ENCODE results near the gene SSRP1.
"Not testable (repeated sequence)": the region's sequence is repeated elsewhere in the genome, so short reads cannot be mapped to it uniquely, and the experiment has no call there.

The SSRP1 gene

GRCh38 chr11:57300785-57301184 lies 34.9 kb downstream of the SSRP1 start:
- no peak overlapping the region for H3K4me3 Mint-ChIP-seq
- no peaks in the 10 kb centered on the region for H3K27me3 Mint-ChIP-seq
- intact Hi-C loops (cut with micrococcal nuclease): no loop called here
- H3K4me1 Mint-ChIP-seq (ENCODE audit: low read depth): peaks cover 12% of the 10 kb centered on the region
- H3K9me3 Mint-ChIP-seq: peaks cover 9% of the 10 kb centered on the region
- H3K27ac Mint-ChIP-seq: no peak overlapping the region
- H3K36me3 Mint-ChIP-seq (ENCODE audit: low read depth): peaks cover 39% of the 10 kb centered on the region

- H3K9me3 Mint-ChIP-seq: peaks cover 9% of the 10 kb centered on the region
- no peak overlapping the region for H3K27ac Mint-ChIP-seq
- H3K27me3 Mint-ChIP-seq: no peaks in the 10 kb centered on the region
- H3K4me3 Mint-ChIP-seq: no peak overlapping the region
- intact Hi-C loops (cut with micrococcal nuclease): no loop called here
- H3K36me3 Mint-ChIP-seq (ENCODE audit: low read depth): peaks cover 39% of the 10 kb centered on the region
- peaks cover 10% of the 10 kb centered on the region for H3K4me1 Mint-ChIP-seq (ENCODE audit: low read depth)
Measured at GRCh38 chr11:57299150-57299737, 36.4 kb downstream of the SSRP1 start.

- Mint-ChIP-seq H3K27ac (no peak overlapping the region), H3K4me3 (no peak overlapping the region), H3K4me1 (ENCODE audit: low read depth) (no peaks in the 10 kb centered on the region), H3K36me3 (ENCODE audit: low read depth) (peaks cover 36% of the 10 kb centered on the region), H3K9me3 (peaks cover 9% of the 10 kb centered on the region), H3K27me3 (no peaks in the 10 kb centered on the region)
- intact Hi-C loops (cut with micrococcal nuclease): no loop called here
Measured at GRCh38 chr11:57297221-57297620, 38.5 kb downstream of the SSRP1 start.

DNA sequence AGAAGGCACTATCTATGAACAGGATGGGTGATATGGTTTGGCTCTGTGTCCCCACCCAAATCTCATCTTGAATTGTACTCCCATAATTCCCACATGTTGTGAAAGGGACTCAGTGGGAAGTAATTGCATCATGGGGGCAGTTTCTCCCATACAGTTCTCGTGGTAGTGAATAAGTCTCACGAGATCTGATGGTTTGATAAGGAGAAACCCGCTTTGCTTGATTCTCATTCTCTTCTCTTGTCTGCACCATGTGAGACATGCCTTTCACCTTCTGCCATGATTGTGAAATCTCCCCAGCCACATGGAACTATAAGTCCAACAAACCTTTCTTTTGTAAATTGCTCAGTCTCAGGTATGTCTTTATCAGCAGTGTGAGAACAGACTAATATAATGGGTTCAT lies 39.5 kb downstream of the SSRP1 start:
- not testable (repeated sequence) for H3K4me1 Mint-ChIP-seq (ENCODE audit: low read depth); H3K4me3 Mint-ChIP-seq

DNA sequence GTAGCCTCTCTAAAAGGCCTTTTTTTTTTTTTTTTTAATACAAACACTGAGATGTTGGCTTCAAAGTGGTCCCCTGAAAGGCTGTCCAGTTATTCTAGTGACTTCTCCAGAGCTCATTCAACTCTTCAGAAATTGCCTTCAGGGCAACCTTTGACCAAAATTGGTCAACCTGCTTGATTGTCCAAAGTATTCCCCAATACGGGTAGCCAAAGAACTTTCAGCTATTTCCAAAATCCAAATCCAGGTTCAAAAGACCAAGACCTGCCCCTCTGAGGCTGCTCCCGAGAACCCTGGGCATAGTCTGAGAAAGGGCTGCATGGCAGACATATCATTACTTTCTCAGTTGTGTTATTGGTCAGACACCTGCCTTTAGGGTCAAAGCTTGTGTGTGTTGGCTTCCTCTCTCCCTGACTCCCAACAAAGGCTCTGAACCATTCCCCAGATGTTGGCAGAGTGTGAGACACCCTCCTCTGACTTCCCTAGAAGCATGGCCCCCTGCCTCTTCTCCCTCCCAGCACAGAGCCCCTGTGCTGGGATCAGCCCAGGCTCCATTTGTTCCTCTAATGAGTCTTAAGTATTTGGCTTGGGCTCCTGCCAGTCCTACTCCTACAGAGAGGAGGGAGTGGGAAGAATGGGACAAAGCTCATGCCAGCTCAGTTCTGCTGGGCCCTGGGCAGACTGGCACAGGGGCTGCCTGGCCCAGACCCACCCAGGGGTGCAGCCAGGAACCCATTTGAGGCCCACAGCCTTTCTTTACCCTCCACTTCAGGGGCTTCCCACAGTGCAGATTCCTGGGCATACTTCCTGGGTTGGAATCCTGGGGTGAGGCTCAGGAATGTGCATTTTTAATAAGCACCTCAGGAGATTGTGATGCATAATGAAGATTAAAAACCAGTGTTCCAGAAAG lies 41.2 kb downstream of the SSRP1 start:
- H3K27ac Mint-ChIP-seq: no peak overlapping the region
- H3K4me3 Mint-ChIP-seq: no peak overlapping the region
- H3K4me1 Mint-ChIP-seq (ENCODE audit: low read depth): no peaks in the 10 kb centered on the region
- intact Hi-C loops (cut with micrococcal nuclease): no loop called here
- peaks cover 11% of the 10 kb centered on the region for H3K27me3 Mint-ChIP-seq
- H3K36me3 Mint-ChIP-seq (ENCODE audit: low read depth): peaks cover 9% of the 10 kb centered on the region
- H3K9me3 Mint-ChIP-seq: peaks cover 4% of the 10 kb centered on the region

More for the DNA sequence above, 39.5 kb downstream of the SSRP1 start:
- intact Hi-C loops (cut with micrococcal nuclease); H3K27ac Mint-ChIP-seq; H3K9me3 Mint-ChIP-seq; H3K27me3 Mint-ChIP-seq: not testable (repeated sequence)
- H3K36me3 Mint-ChIP-seq (ENCODE audit: low read depth): peaks cover 26% of the 10 kb centered on the region

DNA sequence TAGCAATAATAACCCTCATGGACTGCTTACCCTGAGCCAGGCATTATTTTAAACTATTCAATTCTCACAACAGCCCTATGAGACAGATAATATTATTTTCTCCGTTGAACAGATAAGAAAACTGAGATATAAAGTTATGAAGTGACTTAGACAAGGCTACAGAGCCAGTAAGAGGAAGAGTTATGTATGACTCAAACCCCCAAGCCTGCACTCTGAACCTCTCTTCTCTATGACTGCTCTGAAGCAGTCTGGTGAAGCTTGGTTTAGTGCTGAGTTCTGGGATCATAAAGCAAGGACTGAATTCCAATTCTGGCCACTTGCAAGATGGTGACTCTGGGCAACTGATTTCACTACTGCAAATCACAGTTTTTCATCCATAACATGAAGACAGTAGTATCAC lies 45.4 kb downstream of the SSRP1 start:
- no peaks in the 10 kb centered on the region for H3K36me3 Mint-ChIP-seq (ENCODE audit: low read depth)
- H3K4me3 Mint-ChIP-seq: no peak overlapping the region
- peaks cover 27% of the 10 kb centered on the region for H3K27me3 Mint-ChIP-seq
- H3K27ac Mint-ChIP-seq: no peak overlapping the region
- intact Hi-C loops (cut with micrococcal nuclease): no loop called here
- H3K9me3 Mint-ChIP-seq: no peaks in the 10 kb centered on the region
- no peaks in the 10 kb centered on the region for H3K4me1 Mint-ChIP-seq (ENCODE audit: low read depth)

DNA sequence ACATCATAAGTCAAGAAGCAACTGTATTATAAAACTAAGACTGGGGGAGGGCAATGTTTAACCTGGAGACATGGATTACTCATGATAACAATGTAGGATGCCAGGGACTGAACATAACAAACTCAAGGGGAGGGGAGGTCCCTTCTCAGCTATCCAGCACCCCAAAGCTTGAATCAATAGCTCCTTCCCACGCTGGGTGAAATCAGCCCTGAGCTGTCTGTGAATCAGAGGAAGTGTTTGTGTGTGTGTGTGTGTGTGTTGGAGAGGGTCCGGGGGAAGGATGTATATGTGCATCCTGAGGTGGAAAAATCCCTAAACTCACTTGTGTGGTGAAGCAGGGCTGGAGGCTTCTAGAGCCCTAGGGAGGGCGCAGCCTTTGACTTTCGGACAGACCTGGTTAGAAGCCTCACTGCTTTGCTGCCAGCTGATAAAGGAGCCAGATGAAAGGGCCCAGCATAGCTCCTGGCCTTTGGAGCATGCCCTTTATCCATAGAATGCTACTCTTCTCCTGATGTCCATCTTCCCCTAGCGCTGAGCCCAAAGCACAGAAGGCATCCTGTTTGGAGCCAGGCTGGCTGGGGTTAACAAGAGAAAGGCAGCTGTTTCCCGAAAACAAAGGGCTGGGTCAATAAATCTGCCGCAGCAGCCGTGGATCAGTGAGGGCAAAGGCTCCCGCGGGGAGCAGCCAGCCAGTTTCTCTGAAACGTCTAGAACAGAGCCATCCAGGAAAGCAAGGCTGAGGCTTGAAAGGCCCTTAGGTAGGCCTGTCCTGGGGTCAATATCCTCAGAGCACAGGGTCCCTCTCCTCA lies 46.7 kb downstream of the SSRP1 start:
- intact Hi-C loops (cut with micrococcal nuclease): no loop called here
- no peak overlapping the region for H3K4me3 Mint-ChIP-seq

GRCh38 chr11:57287884-57288283 lies 47.8 kb downstream of the SSRP1 start:
- Mint-ChIP-seq H3K27ac (no peak overlapping the region), H3K4me3 (no peak overlapping the region), H3K36me3 (ENCODE audit: low read depth) (no peaks in the 10 kb centered on the region), H3K27me3 (peaks cover 27% of the 10 kb centered on the region), H3K9me3 (no peaks in the 10 kb centered on the region), H3K4me1 (ENCODE audit: low read depth) (no peaks in the 10 kb centered on the region)
- intact Hi-C loops (cut with micrococcal nuclease): no loop called here

More for the DNA sequence above, 46.7 kb downstream of the SSRP1 start:
- H3K4me1 Mint-ChIP-seq (ENCODE audit: low read depth): no peaks in the 10 kb centered on the region
- H3K27ac Mint-ChIP-seq: no peak overlapping the region
- H3K27me3 Mint-ChIP-seq: peaks cover 27% of the 10 kb centered on the region
- no peaks in the 10 kb centered on the region for H3K36me3 Mint-ChIP-seq (ENCODE audit: low read depth)
- no peaks in the 10 kb centered on the region for H3K9me3 Mint-ChIP-seq

GRCh38 chr11:57283231-57283990 lies 52.3 kb downstream of the SSRP1 start:
- H3K4me3 Mint-ChIP-seq: no peak overlapping the region
- intact Hi-C loops (cut with micrococcal nuclease): no loop called here

DNA sequence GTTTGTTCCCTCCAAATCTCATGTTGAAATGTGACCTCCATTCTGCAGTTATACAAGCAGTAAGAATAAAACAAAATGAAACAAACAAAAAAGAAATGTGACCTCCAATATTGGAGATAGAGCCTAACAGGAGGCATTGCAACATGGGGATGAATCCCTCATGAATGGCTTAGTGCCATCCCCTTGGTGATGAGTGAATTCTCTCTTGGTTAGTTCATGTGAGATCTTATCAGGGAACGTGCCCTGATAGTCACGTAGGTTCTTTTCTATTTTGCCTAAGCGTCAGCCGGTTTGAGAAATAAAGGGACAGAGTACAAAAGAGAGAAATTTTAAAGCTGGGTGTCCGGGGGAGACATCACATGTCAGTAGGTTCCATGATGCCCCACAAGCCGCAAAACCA lies 54.1 kb downstream of the SSRP1 start:
- intact Hi-C loops (cut with micrococcal nuclease); H3K36me3 Mint-ChIP-seq (ENCODE audit: low read depth); H3K9me3 Mint-ChIP-seq; H3K4me3 Mint-ChIP-seq; H3K4me1 Mint-ChIP-seq (ENCODE audit: low read depth); H3K27ac Mint-ChIP-seq: not testable (repeated sequence)
- peaks cover 14% of the 10 kb centered on the region for H3K27me3 Mint-ChIP-seq

More at GRCh38 chr11:57283231-57283990, 52.3 kb downstream of the SSRP1 start:
- H3K27ac Mint-ChIP-seq: no peak overlapping the region
- peaks cover 14% of the 10 kb centered on the region for H3K27me3 Mint-ChIP-seq
- H3K9me3 Mint-ChIP-seq: peaks cover 7% of the 10 kb centered on the region
- H3K4me1 Mint-ChIP-seq (ENCODE audit: low read depth): no peaks in the 10 kb centered on the region
- no peaks in the 10 kb centered on the region for H3K36me3 Mint-ChIP-seq (ENCODE audit: low read depth)

GRCh38 chr11:57279116-57279515 lies 56.6 kb downstream of the SSRP1 start:
- peaks cover 11% of the 10 kb centered on the region for H3K9me3 Mint-ChIP-seq
- H3K27ac Mint-ChIP-seq: no peak overlapping the region
- H3K27me3 Mint-ChIP-seq: peaks cover 19% of the 10 kb centered on the region
- H3K36me3 Mint-ChIP-seq (ENCODE audit: low read depth): no peaks in the 10 kb centered on the region
- no peak overlapping the region for H3K4me3 Mint-ChIP-seq
- intact Hi-C loops (cut with micrococcal nuclease): no loop called here
- H3K4me1 Mint-ChIP-seq (ENCODE audit: low read depth): peaks cover 8% of the 10 kb centered on the region

- intact Hi-C loops (cut with micrococcal nuclease): no loop called here
- Mint-ChIP-seq H3K36me3 (ENCODE audit: low read depth) (no peaks in the 10 kb centered on the region), H3K4me1 (ENCODE audit: low read depth) (peaks cover 8% of the 10 kb centered on the region), H3K27ac (no peak overlapping the region), H3K4me3 (no peak overlapping the region), H3K27me3 (peaks cover 21% of the 10 kb centered on the region), H3K9me3 (peaks cover 15% of the 10 kb centered on the region)
Measured at GRCh38 chr11:57278721-57279095, 57.0 kb downstream of the SSRP1 start.

DNA sequence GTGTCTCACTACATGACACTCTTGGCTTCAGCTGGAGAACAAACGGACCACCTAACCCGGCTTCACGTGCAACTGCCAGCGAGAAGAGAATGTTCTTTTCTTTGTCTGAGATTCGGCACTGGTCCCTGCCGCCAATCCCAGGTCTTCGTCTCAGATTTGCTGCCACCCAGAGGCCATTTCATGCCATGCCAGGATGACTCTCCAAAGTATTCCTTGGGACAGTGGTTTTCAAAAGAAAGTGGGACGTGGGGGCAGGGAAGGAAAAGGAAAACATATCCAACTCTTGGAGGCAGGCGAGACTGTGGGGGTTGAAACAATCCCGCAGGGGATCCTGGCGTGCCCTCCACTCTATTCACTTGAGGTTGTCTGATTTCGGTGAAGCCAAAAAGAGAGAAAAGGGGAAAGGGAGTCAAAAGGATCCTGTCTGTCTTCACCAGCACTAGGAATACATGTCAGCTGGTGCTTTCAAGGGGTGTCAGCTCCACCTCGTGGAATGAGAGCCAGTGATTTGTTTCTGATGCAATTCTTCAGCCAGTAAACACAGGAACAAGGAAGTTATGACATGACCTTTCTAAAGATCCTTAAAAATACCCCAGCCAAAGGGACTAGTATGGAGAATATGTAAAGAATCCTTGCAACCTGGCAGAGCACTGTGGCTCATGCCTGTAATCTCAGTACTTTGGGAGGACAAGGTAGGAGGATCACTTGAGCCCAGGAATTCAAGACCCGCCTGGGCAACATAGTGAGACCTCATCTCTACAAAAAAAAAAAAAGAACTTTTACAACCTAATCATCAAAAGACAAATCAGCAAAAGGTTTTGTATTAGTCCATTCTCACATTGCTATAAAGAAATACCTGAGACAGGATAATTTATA lies 57.6 kb downstream of the SSRP1 start:
- H3K4me3 Mint-ChIP-seq: peak overlapping the region; percentile 59
- no peaks in the 10 kb centered on the region for H3K36me3 Mint-ChIP-seq (ENCODE audit: low read depth)
- peak overlapping the region; percentile 27 for H3K27ac Mint-ChIP-seq
- H3K9me3 Mint-ChIP-seq: peaks cover 21% of the 10 kb centered on the region
- peaks cover 24% of the 10 kb centered on the region for H3K27me3 Mint-ChIP-seq
- intact Hi-C loops (cut with micrococcal nuclease): no loop called here
- H3K4me1 Mint-ChIP-seq (ENCODE audit: low read depth): peaks cover 8% of the 10 kb centered on the region

Measured in dendritic cell treated with granulocyte-macrophage colony-stimulating factor and Interleukin-4, amounts not matched to agents 40 ng/mL and 50 ng/mL, for 4 days (primary cell).